Esophagus squamous epithelium (tissue), 5 donors: ENCODE measurements around the gene NEDD4L. TPM values are rescaled to one million over a fixed set of nuclear protein-coding genes. Genes with fewer than 3 reads are reported as not detected.

Experiments
- DNase-seq: peaks from one replicate; lab custom pipeline; 2025; lab: John Stamatoyannopoulos, UW
- H3K27ac ChIP-seq, 4 donors: fragments of 200-600 bp; sonication (generic); one replicate each; pipeline ENCODE4 v1.5.1; 2016 to 2019; ENCODE audit warnings: mild to moderate bottlenecking in 1 of 4
- H3K27me3 ChIP-seq, 4 donors: fragments of 200-600 bp; sonication (generic); 1 replicate in 3 of 4; 2 replicates in 1 of 4; pipeline versions ENCODE4 v1.5.1 to v1.6.0; 2017 to 2021; ENCODE audit warnings: antibody characterized with exemption in 1 of 4
- H3K36me3 ChIP-seq, 3 donors: fragments of 200-600 bp; sonication (generic); one replicate each; pipeline ENCODE4 v1.5.1; 2016 to 2019
- H3K4me1 ChIP-seq, 3 donors: fragments of 200-600 bp; sonication (generic); one replicate each; pipeline ENCODE4 v1.5.1; 2017 to 2019
- H3K4me3 ChIP-seq, 4 donors: fragments of 200-600 bp; sonication (generic); 1 replicate in 3 of 4; 2 replicates in 1 of 4; pipeline ENCODE4 v1.5.1; 2016 to 2019; ENCODE audit warnings: mild to moderate bottlenecking in 2 of 4, moderate library complexity in 1 of 4
- H3K9me3 ChIP-seq, 3 donors: fragments of 200-600 bp; sonication (generic); one replicate each; pipeline ENCODE4 v1.5.1; 2016 to 2019
- CTCF ChIP-seq, 6 experiments: fragments of 450-650 bp in 4 of 6; fragments of 200-600 bp in 2 of 6; sonication (generic) in 2 of 6; IDR thresholded peaks; one replicate each; pipeline ENCODE4 v1.5.1; 2016 to 2019; ENCODE audit warnings: antibody characterized with exemption in 6 of 6, mild to moderate bottlenecking in 4 of 6, moderate library complexity in 4 of 6
- POLR2A ChIP-seq, 4 donors: fragments of 450-650 bp; IDR thresholded peaks; one replicate each; pipeline ENCODE4 v1.6.1; 2017; ENCODE audit warnings: antibody characterized with exemption in 4 of 4, mild to moderate bottlenecking in 4 of 4, moderate library complexity in 3 of 4
- WGBS, 2 donors: methylation state at CpG; one replicate each; pipeline ENCODE4 v1.1.5; 2018; 5-methylcytosine and 5-hydroxymethylcytosine counted together
- intact Hi-C: fragments of 100-400 bp; cut with DNase I; formaldehyde crosslinking; loops from one replicate; pipeline ENCODE4 v1.15.0; 2022
- total RNA-seq, 4 donors: library from RNA; depleted of rRNA; stranded (reverse); fragments of >200 nt; gene quantifications; one replicate each; pipeline ENCODE4 v1.1.0, GENCODE V29; 2016
- donor health status: DM: yes; HTN: yes; CAD: no.

Gene NEDD4L
- total RNA-seq, 4 donors from 2014 or later: 17.0 to 27.6 (median 21.9) TPM

DNA sequence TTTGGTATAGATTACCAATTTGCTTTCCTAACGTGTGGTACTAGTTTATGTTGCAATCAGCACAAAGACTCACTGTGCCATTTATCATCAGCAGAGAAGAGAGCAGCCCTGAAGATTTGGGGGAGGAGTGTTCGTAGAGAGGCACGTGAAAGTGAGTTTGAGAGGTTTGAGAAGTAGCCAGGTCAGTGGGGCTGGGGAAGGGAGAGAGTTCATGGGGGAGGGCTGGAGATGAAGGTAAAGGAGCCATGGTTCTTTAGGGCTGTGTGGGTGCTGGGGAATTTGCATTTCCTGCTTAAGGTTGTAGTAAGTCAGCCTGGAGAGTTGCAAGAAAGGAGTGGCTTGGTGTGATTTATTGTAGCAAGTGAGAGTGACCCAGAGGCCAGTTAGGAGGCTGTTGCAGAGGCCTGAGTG lies 172.1 kb downstream of the NEDD4L start:
- H3K27me3 ChIP-seq: no peaks in the 10 kb centered on the region
- no peaks in the 10 kb centered on the region for H3K9me3 ChIP-seq
- TF ChIP-seq CTCF (IDR thresholded peaks at IDR 0.05) (no peak), POLR2A (IDR thresholded peaks at IDR 0.05) (no peak)
- 62% methylated on average over 3 of the region's 3 CpGs for WGBS, 2 donors
- peaks cover 0 to 4% (median 0%) of the 10 kb centered on the region in 3 donors for H3K4me1 ChIP-seq
- no peak overlapping the region for H3K4me3 ChIP-seq
- no peak for DNase-seq
- no peaks in the 10 kb centered on the region for H3K36me3 ChIP-seq
- intact Hi-C loops: no loop called here
- H3K27ac ChIP-seq: no peak overlapping the region

GRCh38 chr18:58217052-58217451 lies 173.0 kb downstream of the NEDD4L start:
- TF ChIP-seq CTCF (IDR thresholded peaks at IDR 0.05) (no peak), POLR2A (IDR thresholded peaks at IDR 0.05) (no peak)
- intact Hi-C loops: no loop called here
- no peak overlapping the region for H3K27ac ChIP-seq

GRCh38 chr18:58218117-58218516 lies 174.1 kb downstream of the NEDD4L start:
- intact Hi-C loops: no loop called here
- no peak for DNase-seq
- Histone ChIP-seq H3K4me1 (peaks cover 0 to 22% (median under 1%) of the 10 kb centered on the region in 3 donors), H3K4me3 (no peak overlapping the region), H3K27ac (no peak overlapping the region), H3K36me3 (no peaks in the 10 kb centered on the region), H3K27me3 (no peaks in the 10 kb centered on the region), H3K9me3 (no peaks in the 10 kb centered on the region)
- TF ChIP-seq POLR2A (IDR thresholded peaks at IDR 0.05): no peak
- no peak for TF ChIP-seq CTCF (IDR thresholded peaks at IDR 0.05)
- WGBS, 2 donors: 33 to 50% methylated on average over 1 of the region's 1 CpG

More at GRCh38 chr18:58217052-58217451, 173.0 kb downstream of the NEDD4L start:
- H3K27me3 ChIP-seq: no peaks in the 10 kb centered on the region
- 75 to 86% methylated on average over 3 of the region's 3 CpGs for WGBS, 2 donors
- H3K4me1 ChIP-seq: peaks cover 0 to 12% (median 0%) of the 10 kb centered on the region in 3 donors
- H3K36me3 ChIP-seq: no peaks in the 10 kb centered on the region
- no peak for DNase-seq
- no peak overlapping the region for H3K4me3 ChIP-seq
- H3K9me3 ChIP-seq: no peaks in the 10 kb centered on the region

DNA sequence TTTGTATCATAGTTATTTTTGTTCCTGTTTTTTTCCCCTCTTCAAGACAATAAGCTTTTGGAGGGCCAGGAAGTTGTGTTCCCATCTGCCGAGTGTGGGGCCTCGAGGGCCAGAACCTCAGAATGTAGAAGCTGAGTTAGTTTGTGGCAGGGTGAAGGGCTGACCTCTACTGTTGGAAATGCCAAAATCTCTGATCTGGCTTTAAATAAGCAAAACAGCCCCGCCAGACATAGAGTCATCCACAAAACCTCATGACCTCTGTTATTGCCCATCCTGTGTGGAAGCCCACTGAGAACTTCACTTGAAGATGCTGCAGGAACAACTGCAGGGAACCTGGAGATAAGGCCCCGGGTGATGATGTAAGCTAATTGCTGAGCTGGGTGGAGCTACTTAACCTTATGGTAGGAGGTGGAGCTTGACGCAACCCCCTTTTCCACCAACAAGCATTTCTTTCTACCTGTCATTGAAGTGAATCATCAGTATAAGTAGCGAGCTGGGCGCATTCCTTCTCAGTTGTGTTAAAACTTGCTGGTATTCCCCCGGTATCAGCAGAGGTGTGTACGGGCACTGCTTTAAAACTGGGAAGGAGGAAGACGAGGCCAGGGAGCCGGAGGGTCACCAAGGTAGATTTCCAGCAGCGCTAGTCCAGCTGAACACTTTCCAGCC lies 177.2 kb downstream of the NEDD4L start:
- TF ChIP-seq POLR2A (IDR thresholded peaks at IDR 0.05): peak in 3 of 4 donors; percentile 18 to 55 (median 53)
- no peak for TF ChIP-seq CTCF (IDR thresholded peaks at IDR 0.05)
- no peak for DNase-seq
- intact Hi-C loops: no loop called here
- 59 to 65% methylated on average over 8 to 10 of the region's 12 CpGs for WGBS, 2 donors
- Histone ChIP-seq H3K9me3 (no peaks in the 10 kb centered on the region), H3K27ac (peak overlapping the region; percentile 67 to 84 (median 76)), H3K27me3 (no peaks in the 10 kb centered on the region), H3K4me1 (peaks cover 4 to 42% (median 11%) of the 10 kb centered on the region in 3 donors), H3K36me3 (no peaks in the 10 kb centered on the region), H3K4me3 (peak overlapping the region; percentile 7 to 51 (median 32))

GRCh38 chr18:58222432-58223125 lies 178.6 kb downstream of the NEDD4L start:
- TF ChIP-seq CTCF (IDR thresholded peaks at IDR 0.05): no peak
- TF ChIP-seq POLR2A (IDR thresholded peaks at IDR 0.05): no peak
- WGBS, 2 donors: 41 to 45% methylated on average over 3 of the region's 3 CpGs
- peaks cover 4 to 42% (median 11%) of the 10 kb centered on the region in 3 donors for H3K4me1 ChIP-seq
- H3K9me3 ChIP-seq: no peaks in the 10 kb centered on the region
- intact Hi-C loops: no loop called here
- H3K27me3 ChIP-seq: no peaks in the 10 kb centered on the region
- peak overlapping the region in 3 of 4 donors; percentile 67 to 84 (median 81) for H3K27ac ChIP-seq
- H3K4me3 ChIP-seq: peak overlapping the region in 3 of 4 donors; percentile 28 to 51 (median 35)
- DNase-seq: no peak
- no peaks in the 10 kb centered on the region for H3K36me3 ChIP-seq
